Vagina (tissue), 2 donors: ENCODE results near the gene NEU4. TPM values are rescaled to one million over a fixed set of nuclear protein-coding genes. Genes with fewer than 3 reads are reported as not detected.

ENCODE experiments used
- DNase-seq, 2 donors: peaks; one replicate each; pipeline ENCODE4 v3.0.0-alpha.2; 2017; ENCODE audit errors: extremely low spot score in 2 of 2
- H3K27ac ChIP-seq: fragments of 200-600 bp; sonication (generic); one replicate; pipeline ENCODE4 v1.5.1; 2019
- H3K27me3 ChIP-seq: fragments of 200-600 bp; sonication (generic); one replicate; pipeline ENCODE4 v1.5.1; 2019
- H3K36me3 ChIP-seq, 2 donors: fragments of 200-600 bp; sonication (generic); one replicate each; pipeline ENCODE4 v1.5.1; 2017 to 2019
- H3K4me1 ChIP-seq: fragments of 200-600 bp; sonication (generic); one replicate; pipeline ENCODE4 v1.5.1; 2019
- H3K4me3 ChIP-seq, 2 donors: fragments of 200-600 bp; sonication (generic); 1 replicate in 1 of 2; 2 replicates in 1 of 2; pipeline ENCODE4 v1.5.1; 2016 to 2019
- H3K9me3 ChIP-seq: fragments of 200-600 bp; sonication (generic); one replicate; pipeline ENCODE4 v1.5.1; 2019
- POLR2A ChIP-seq, 2 donors: fragments of 450-650 bp; IDR thresholded peaks; one replicate each; pipeline ENCODE4 v1.6.1; 2017; ENCODE audit warnings: antibody characterized with exemption in 2 of 2, mild to moderate bottlenecking in 2 of 2, moderate library complexity in 2 of 2
- POLR2AphosphoS5 ChIP-seq, 2 donors: sonication (generic); formaldehyde crosslinking; IDR thresholded peaks; one replicate each; pipeline ENCODE4 v1.9.0; 2017; ENCODE audit warnings: antibody characterized with exemption in 2 of 2, mild to moderate bottlenecking in 2 of 2, low read depth in 1 of 2; ENCODE audit not compliant: insufficient read depth in 1 of 2
- intact Hi-C: fragments of 100-400 bp; cut with DNase I; formaldehyde crosslinking; loops from one replicate; pipeline ENCODE4 v1.15.1; 2023
- total RNA-seq: library from RNA; depleted of rRNA; stranded (reverse); fragments of >200 nt; gene quantifications from one replicate; pipeline ENCODE4 v1.2.3, GENCODE V29; 2016
- TF ChIP-seq, protein P1 (sequence below), 3 experiments: fragments of 450-650 bp in 2 of 3; fragments of 200-600 bp in 1 of 3; sonication (generic) in 1 of 3; IDR thresholded peaks; one replicate each; pipeline ENCODE4 v1.5.1; 2017 to 2019; ENCODE audit warnings: antibody characterized with exemption in 3 of 3, mild to moderate bottlenecking in 2 of 3, moderate library complexity in 2 of 3

NEU4 gene
- total RNA-seq, 1 donor from 2014 or later: not detected

DNA sequence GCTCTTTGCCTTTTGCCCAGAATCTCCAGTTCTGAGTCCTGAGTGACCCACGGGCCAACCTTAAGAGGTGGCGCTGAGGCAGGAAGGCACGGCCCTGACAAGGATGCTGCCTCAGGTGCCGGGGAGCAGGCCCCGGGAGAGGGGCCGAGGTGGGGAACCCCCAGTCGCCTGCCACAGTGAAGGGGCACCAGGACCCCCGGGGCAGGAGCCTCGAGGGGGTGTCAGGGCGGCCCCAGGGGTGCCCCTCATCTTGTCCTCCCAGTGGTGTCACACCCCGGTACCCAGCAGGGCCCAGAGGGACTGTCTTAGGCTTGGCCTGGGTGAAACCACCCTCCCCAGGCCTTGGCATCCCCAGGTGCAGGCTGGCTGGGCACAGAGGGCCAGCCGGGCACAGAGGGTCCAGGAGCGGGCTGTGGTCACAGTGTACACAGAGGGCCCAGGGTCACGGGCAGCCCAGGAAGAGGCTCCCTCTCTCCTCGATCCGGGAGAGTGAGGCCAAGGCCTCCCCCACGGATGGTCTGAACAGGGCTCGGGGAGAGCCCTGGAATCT is 48.7 kb downstream of the NEU4 start:
- no peak for TF ChIP-seq POLR2AphosphoS5 (IDR thresholded peaks at IDR 0.05; ENCODE audit: insufficient read depth in 1 of 2, low read depth in 1 of 2)
- TF ChIP-seq, protein P1, sequence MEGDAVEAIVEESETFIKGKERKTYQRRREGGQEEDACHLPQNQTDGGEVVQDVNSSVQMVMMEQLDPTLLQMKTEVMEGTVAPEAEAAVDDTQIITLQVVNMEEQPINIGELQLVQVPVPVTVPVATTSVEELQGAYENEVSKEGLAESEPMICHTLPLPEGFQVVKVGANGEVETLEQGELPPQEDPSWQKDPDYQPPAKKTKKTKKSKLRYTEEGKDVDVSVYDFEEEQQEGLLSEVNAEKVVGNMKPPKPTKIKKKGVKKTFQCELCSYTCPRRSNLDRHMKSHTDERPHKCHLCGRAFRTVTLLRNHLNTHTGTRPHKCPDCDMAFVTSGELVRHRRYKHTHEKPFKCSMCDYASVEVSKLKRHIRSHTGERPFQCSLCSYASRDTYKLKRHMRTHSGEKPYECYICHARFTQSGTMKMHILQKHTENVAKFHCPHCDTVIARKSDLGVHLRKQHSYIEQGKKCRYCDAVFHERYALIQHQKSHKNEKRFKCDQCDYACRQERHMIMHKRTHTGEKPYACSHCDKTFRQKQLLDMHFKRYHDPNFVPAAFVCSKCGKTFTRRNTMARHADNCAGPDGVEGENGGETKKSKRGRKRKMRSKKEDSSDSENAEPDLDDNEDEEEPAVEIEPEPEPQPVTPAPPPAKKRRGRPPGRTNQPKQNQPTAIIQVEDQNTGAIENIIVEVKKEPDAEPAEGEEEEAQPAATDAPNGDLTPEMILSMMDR (IDR thresholded peaks at IDR 0.05): no peak
- no peak for TF ChIP-seq POLR2A (IDR thresholded peaks at IDR 0.05)
- no peaks in the 10 kb centered on the region for H3K36me3 ChIP-seq
- H3K27me3 ChIP-seq: no peaks in the 10 kb centered on the region
- no peak overlapping the region for H3K4me3 ChIP-seq
- H3K27ac ChIP-seq: peak overlapping the region; percentile 90
- intact Hi-C loops: no loop called here
- H3K9me3 ChIP-seq: no peaks in the 10 kb centered on the region
- peaks cover 21% of the 10 kb centered on the region for H3K4me1 ChIP-seq
- no peak for DNase-seq

DNA sequence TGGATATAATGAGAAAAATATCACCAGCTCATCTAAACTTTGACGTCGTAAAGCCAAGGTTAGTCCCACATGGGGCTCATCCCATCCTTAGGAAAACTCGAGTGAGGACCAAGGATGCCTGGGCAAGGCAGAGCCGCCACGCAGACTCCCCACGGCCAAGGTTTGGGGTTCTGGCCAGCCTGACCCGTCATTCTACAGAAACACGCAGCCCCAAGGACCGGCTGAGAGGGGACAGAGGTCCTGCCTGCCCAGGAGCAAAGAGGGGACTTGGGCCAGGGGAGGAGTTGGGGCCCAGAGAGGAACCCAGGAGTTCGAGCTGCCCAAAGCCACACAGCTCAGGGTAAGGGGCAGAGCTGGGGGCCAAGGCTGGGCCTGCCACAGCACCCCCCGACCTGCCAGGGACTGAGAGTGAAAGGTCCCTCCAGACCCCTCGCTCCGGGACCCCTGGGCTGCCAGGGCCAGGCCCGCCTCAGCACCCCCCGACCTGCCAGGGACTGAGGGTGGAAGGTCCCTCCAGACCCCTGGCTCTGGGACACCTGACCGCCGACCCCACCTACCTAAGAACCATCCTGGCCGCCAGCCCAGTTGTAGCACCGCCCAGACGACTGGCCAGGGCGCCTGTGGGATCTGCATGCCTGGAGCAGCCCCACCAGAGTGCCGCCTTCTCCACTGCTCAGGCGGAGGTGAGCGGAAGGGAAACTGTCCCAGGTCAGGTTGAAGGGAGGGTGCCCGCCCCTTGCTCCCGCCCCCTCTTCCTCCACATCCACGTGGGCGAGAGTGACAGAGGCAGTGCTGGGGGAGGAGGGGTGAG is 49.4 kb downstream of the NEU4 start, which contains the start of gene PDCD1:
Gene PDCD1, minus strand, starts transcription at position 689 of the 811 bp plus-strand sequence. Its CDS starts 56 bp downstream, at position 633.
- TF ChIP-seq, protein P1 (IDR thresholded peaks at IDR 0.05): no peak
- TF ChIP-seq POLR2A (IDR thresholded peaks at IDR 0.05): no peak
- no peak for TF ChIP-seq POLR2AphosphoS5 (IDR thresholded peaks at IDR 0.05; ENCODE audit: insufficient read depth in 1 of 2, low read depth in 1 of 2)
- no peaks in the 10 kb centered on the region for H3K9me3 ChIP-seq
- intact Hi-C loops: no loop called here
- H3K4me1 ChIP-seq: peaks cover 27% of the 10 kb centered on the region
- H3K4me3 ChIP-seq: peak within 1 kb of the TSS; percentile 27 to 34
- no peak for DNase-seq
- no peaks in the 10 kb centered on the region for H3K36me3 ChIP-seq
- no peaks in the 10 kb centered on the region for H3K27me3 ChIP-seq
- H3K27ac ChIP-seq: peak within 1 kb of the TSS; percentile 90

DNA sequence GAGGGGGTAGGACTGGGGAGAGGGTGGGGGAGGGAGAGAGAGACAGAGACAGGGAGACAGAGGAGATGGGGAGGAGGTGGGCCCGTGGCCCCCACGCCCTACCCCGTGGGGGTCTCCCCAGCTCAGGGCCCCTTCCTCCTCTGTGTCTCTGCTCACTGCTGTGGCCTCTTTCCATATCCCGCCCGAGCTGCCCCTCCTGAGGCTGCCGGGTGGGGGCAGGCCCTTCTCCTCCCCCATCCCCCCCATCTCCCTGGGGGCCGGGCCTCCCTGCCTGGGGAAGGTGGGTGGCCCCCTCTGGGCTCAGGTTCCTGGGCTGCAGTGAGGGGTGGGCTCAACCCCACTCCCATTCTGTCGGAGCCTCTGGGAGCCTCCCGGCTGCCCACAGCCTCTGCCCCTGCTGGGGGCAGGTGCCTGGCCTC is 50.0 kb downstream of the NEU4 start:
- H3K27me3 ChIP-seq: no peaks in the 10 kb centered on the region
- H3K4me1 ChIP-seq: peaks cover 31% of the 10 kb centered on the region
- intact Hi-C loops: no loop called here
- H3K36me3 ChIP-seq: no peaks in the 10 kb centered on the region
- H3K4me3 ChIP-seq: peak overlapping the region in 1 of 2 donors; percentile 27
- H3K9me3 ChIP-seq: no peaks in the 10 kb centered on the region
- peak overlapping the region; percentile 90 for H3K27ac ChIP-seq
- TF ChIP-seq, protein P1 (IDR thresholded peaks at IDR 0.05): no peak
- no peak for TF ChIP-seq POLR2A (IDR thresholded peaks at IDR 0.05)
- TF ChIP-seq POLR2AphosphoS5 (IDR thresholded peaks at IDR 0.05; ENCODE audit: insufficient read depth in 1 of 2, low read depth in 1 of 2): no peak
- DNase-seq: no peak

DNA sequence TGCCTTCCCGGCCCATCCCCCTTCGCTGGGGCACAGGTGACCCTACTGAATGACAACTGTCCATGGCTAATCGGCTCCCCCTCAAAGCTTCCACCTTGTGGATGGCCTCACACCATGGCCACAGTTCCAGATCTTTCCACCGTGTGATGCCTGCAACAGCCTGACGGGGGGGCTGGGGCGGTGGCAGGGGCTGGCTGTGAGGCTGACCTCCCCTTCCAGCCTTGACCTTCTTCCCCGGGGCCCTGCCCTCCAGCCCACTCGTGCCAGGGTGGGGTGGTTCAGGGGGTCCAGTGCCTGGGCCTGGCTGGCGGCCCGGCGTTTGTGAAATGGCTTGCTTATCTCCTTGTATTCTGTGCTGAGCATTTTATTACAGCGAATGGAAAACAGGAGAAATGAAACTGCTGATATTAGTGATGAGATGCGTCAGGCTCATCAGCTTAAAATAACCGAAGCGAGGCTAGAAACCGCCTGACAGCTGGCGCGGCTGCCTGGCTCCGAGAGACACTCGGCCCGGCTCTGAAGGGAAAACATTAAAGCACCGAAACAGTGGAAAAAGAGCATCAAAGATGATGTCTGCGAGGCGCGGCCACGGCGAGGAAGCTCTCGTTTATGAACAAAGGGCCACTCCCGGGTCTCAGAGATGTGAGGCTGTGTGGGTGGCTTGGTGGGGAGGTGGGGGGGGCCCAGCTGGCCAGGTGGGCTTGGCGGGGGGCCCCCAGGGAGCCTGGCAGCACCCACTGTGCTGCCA is 50.6 kb downstream of the NEU4 start:
- intact Hi-C loops: no loop called here

More for the DNA sequence above, 50.6 kb downstream of the NEU4 start:
- peak overlapping the region; percentile 90 for H3K27ac ChIP-seq
- no peaks in the 10 kb centered on the region for H3K36me3 ChIP-seq
- H3K4me1 ChIP-seq: peaks cover 31% of the 10 kb centered on the region
- DNase-seq: no peak
- no peaks in the 10 kb centered on the region for H3K9me3 ChIP-seq
- TF ChIP-seq POLR2A (IDR thresholded peaks at IDR 0.05) (peak in 1 of 2 donors; percentile 4), POLR2AphosphoS5 (IDR thresholded peaks at IDR 0.05; ENCODE audit: insufficient read depth in 1 of 2, low read depth in 1 of 2) (peak; percentile 22 to 74)
- TF ChIP-seq, protein P1 (IDR thresholded peaks at IDR 0.05): peak in 1 of 3 experiments; percentile 23
- H3K27me3 ChIP-seq: no peaks in the 10 kb centered on the region
- peak overlapping the region; percentile 27 to 34 for H3K4me3 ChIP-seq
